A549 (cell line): ENCODE data around the gene XPR1.

Experiments
- BHLHE40 ChIP-seq: IDR thresholded peaks from 2 replicates; pipeline ENCODE4 v1.6.1; 2012; ENCODE audit warnings: low read depth, low read length, inconsistent platforms
- EHMT2 ChIP-seq: fragments of 200-600 bp; sonication (generic); IDR thresholded peaks from 2 replicates; pipeline ENCODE4 v1.6.1; 2016; ENCODE audit warnings: antibody characterized with exemption, low read depth, mild to moderate bottlenecking, moderate library complexity
- ESRRA ChIP-seq: fragments of 150-350 bp; IDR thresholded peaks from 2 replicates; pipeline ENCODE4 v1.6.1; 2014; ENCODE audit warnings: mild to moderate bottlenecking, low read length, borderline replicate concordance
- FOXS1 ChIP-seq: fragments of 250-450 bp; sonication (Bioruptor Pico); IDR thresholded peaks from 2 replicates; pipeline ENCODE4 v1.5.0; 2020; ENCODE audit warnings: mild to moderate bottlenecking, moderate library complexity
- HEYL ChIP-seq: fragments of 250-450 bp; sonication (Bioruptor Pico); IDR thresholded peaks from 2 replicates; pipeline ENCODE4 v1.8.0; 2021; ENCODE audit warnings: mild to moderate bottlenecking, moderate library complexity
- MYC ChIP-seq: IDR thresholded peaks from 2 replicates; pipeline ENCODE4 v1.6.1; 2012; ENCODE audit warnings: mild to moderate bottlenecking, inconsistent platforms, low read length, improper control_type of control experiment, borderline replicate concordance
- POLR2A ChIP-seq: IDR thresholded peaks from 2 replicates; pipeline ENCODE4 v1.6.1; 2012; ENCODE audit warnings: mild to moderate bottlenecking, low read length
- POLR2AphosphoS2 ChIP-seq: conservative IDR thresholded peaks from 2 replicates; pipeline ENCODE4 v1.6.1; 2012; ENCODE audit warnings: low read length, improper control_type of control experiment, inconsistent platforms
- RFX5 ChIP-seq: fragments of 450-650 bp; IDR thresholded peaks from 2 replicates; pipeline ENCODE4 v1.7.1; 2014; ENCODE audit warnings: antibody characterized with exemption, mild to moderate bottlenecking, moderate library complexity
- RNF2 ChIP-seq: fragments of 200-600 bp; sonication (generic); IDR thresholded peaks from 2 replicates; pipeline ENCODE4 v1.6.1; 2016; ENCODE audit warnings: low read depth, mild to moderate bottlenecking, antibody characterized with exemption, moderate library complexity, borderline replicate concordance
- TF ChIP-seq, protein P1 (sequence below): fragments of >200 bp; sonication (Bioruptor Twin); formaldehyde crosslinking; IDR thresholded peaks from 3 replicates; pipeline ENCODE4 v1.5.1; 2016
- TF ChIP-seq, protein P2 (sequence below): IDR thresholded peaks from 2 replicates; pipeline ENCODE4 v1.6.1; 2012

DNA sequence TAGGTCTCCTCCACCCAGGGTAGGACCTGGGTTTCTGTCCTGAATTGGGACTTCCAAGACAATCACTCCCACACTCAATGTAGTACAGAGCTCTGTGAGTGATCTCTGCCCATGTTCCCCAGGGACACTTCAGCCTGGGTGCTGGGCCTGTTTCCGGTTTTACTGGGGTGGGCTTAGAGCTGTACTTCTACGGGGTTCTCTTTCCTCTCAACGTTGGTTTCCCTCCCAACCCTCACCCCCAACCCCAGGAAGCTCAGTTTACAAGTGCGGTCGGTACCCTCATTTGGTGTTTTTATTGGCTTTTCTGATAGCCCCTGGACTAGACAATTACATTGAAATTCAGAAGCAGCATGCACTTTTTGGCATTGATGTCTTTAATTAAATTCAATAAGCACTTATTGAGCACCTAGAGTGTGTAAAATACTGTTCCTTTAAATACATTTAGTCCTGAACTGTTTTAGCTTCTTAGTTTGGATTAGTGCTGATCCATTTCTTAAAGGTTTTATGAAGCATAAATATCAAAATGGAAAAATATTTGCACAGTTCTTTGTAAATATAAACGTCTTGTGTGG, 542 bp upstream of the XPR1 start:
- TF ChIP-seq, protein P1, sequence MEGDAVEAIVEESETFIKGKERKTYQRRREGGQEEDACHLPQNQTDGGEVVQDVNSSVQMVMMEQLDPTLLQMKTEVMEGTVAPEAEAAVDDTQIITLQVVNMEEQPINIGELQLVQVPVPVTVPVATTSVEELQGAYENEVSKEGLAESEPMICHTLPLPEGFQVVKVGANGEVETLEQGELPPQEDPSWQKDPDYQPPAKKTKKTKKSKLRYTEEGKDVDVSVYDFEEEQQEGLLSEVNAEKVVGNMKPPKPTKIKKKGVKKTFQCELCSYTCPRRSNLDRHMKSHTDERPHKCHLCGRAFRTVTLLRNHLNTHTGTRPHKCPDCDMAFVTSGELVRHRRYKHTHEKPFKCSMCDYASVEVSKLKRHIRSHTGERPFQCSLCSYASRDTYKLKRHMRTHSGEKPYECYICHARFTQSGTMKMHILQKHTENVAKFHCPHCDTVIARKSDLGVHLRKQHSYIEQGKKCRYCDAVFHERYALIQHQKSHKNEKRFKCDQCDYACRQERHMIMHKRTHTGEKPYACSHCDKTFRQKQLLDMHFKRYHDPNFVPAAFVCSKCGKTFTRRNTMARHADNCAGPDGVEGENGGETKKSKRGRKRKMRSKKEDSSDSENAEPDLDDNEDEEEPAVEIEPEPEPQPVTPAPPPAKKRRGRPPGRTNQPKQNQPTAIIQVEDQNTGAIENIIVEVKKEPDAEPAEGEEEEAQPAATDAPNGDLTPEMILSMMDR: no peak
- TF ChIP-seq FOXS1 (CRISPR knock-in tag) (no peak), POLR2A (no peak), EHMT2 (no peak), ESRRA (no peak), MYC (no peak), RFX5 (no peak), HEYL (CRISPR knock-in tag) (no peak), RNF2 (no peak), POLR2AphosphoS2 (no peak), BHLHE40 (no peak)
- TF ChIP-seq, protein P2, sequence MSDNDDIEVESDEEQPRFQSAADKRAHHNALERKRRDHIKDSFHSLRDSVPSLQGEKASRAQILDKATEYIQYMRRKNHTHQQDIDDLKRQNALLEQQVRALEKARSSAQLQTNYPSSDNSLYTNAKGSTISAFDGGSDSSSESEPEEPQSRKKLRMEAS: no peak
